Stomach smooth muscle (tissue), 2 donors: ENCODE results near the gene TUT7.
A peak's percentile ranks its signal among the peaks of the same experiment; 100 is the strongest.

Experiments
- H3K27ac ChIP-seq: one replicate; pipeline ENCODE4 v1.7.0; 2013; ENCODE audit warnings: mild to moderate bottlenecking, low read length, inconsistent platforms
- H3K27me3 ChIP-seq, 2 donors: one replicate each; pipeline ENCODE4 v1.7.0; 2013; ENCODE audit warnings: low read length in 2 of 2; ENCODE audit not compliant: insufficient read depth in 2 of 2, control insufficient read depth in 1 of 2
- H3K36me3 ChIP-seq, 2 donors: one replicate each; pipeline ENCODE4 v1.7.0; 2013; ENCODE audit warnings: low read length in 2 of 2; ENCODE audit not compliant: control insufficient read depth in 2 of 2, insufficient read depth in 2 of 2
- H3K4me1 ChIP-seq: one replicate; pipeline ENCODE4 v1.7.0; 2013; ENCODE audit warnings: low read length; ENCODE audit not compliant: control insufficient read depth, insufficient read depth
- H3K4me3 ChIP-seq, 2 donors: one replicate each; pipeline ENCODE4 v1.7.0; 2013; ENCODE audit warnings: low read length in 2 of 2
- H3K9ac ChIP-seq, 2 donors: one replicate each; pipeline ENCODE4 v1.7.0; 2013; ENCODE audit warnings: low read length in 2 of 2, mild to moderate bottlenecking in 1 of 2
- H3K9me3 ChIP-seq, 2 donors: one replicate each; pipeline ENCODE4 v1.7.0; 2013; ENCODE audit warnings: low read length in 2 of 2; ENCODE audit not compliant: control insufficient read depth in 2 of 2
- donor health status: healthy.
- donor health status: Pancreatic carcinoma.

TUT7 gene

DNA sequence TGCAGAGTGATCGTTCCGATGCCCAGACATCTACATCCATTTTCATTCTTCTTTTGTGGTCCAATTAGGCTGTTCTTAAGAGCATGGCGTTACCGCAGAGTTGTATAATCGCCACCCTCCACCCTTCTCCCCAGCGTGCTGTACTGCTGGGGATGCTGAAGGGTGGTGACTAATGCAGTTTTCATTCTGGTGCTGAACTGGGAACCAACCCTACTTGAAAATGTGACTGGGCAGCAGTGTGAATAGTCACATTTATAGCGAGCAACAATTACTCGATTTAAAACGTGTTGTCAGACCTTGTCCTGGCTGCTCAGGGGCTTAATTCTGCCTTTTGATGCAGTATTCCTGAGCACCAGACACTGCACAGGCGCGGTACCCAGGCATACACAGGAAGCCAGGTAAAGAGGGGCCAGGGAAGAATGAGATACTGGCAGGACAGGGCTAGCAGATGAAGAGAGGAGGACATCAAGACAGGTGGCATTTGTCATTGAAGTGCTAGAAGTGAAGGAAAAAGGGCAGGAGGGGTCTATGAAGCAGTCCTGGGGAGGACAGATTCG lies 71.2 kb downstream of the TUT7 start:
- Histone ChIP-seq H3K9ac (peak overlapping the region; percentile 83 to 84), H3K27me3 (no peaks in the 10 kb centered on the region), H3K9me3 (no peaks in the 10 kb centered on the region), H3K27ac (peak overlapping the region; percentile 88), H3K4me1 (peaks cover 16% of the 10 kb centered on the region), H3K36me3 (peaks cover 0 to 4% of the 10 kb centered on the region in 2 donors), H3K4me3 (peak overlapping the region; percentile 94 to 96)

GRCh38 chr9:86282077-86282978 lies 71.9 kb downstream of the TUT7 start, which contains the start of gene ISCA1:
ISCA1 (minus strand) TSS chr9:86282538; CDS start chr9:86282458, 80 bp downstream.
- Histone ChIP-seq H3K27ac (peak within 1 kb of the TSS; percentile 88), H3K9me3 (no peaks in the 10 kb centered on the region), H3K36me3 (peaks cover 0 to 4% of the 10 kb centered on the region in 2 donors), H3K9ac (peak within 1 kb of the TSS; percentile 83 to 84), H3K4me1 (peaks cover 16% of the 10 kb centered on the region), H3K4me3 (peak within 1 kb of the TSS; percentile 94 to 96), H3K27me3 (no peaks in the 10 kb centered on the region)

GRCh38 chr9:86281593-86282076 lies 72.6 kb downstream of the TUT7 start:
- Histone ChIP-seq H3K27ac (peak overlapping the region; percentile 88), H3K9ac (peak overlapping the region; percentile 83 to 84), H3K4me1 (peaks cover 16% of the 10 kb centered on the region), H3K36me3 (peaks cover 0 to 4% of the 10 kb centered on the region in 2 donors), H3K4me3 (peak overlapping the region; percentile 94 to 96), H3K27me3 (no peaks in the 10 kb centered on the region), H3K9me3 (no peaks in the 10 kb centered on the region)

DNA sequence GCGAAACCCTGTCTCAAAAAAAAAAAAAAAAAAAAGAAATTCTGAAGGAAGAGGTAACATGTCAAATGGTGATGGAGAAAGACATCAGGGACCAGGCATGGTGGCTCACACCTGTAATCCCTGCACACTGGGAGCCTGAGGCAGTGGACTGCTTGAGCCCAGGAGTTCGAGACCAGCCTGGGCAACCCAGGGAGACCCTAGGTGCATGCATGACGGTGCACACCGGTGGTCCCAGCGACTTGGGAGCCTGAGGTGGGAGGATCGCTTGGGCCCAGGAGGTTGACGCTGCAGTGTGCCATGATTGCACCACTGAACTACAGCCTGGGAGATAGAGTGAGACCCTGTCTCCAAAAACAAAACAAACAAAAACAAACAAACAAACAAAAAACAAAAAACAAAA lies 73.6 kb downstream of the TUT7 start:
- Histone ChIP-seq H3K27ac (no peak overlapping the region), H3K9me3 (no peaks in the 10 kb centered on the region), H3K9ac (no peak overlapping the region), H3K4me1 (peaks cover 16% of the 10 kb centered on the region), H3K36me3 (peaks cover 0 to 4% of the 10 kb centered on the region in 2 donors), H3K27me3 (no peaks in the 10 kb centered on the region), H3K4me3 (peak overlapping the region in 1 of 2 donors; percentile 40)

DNA sequence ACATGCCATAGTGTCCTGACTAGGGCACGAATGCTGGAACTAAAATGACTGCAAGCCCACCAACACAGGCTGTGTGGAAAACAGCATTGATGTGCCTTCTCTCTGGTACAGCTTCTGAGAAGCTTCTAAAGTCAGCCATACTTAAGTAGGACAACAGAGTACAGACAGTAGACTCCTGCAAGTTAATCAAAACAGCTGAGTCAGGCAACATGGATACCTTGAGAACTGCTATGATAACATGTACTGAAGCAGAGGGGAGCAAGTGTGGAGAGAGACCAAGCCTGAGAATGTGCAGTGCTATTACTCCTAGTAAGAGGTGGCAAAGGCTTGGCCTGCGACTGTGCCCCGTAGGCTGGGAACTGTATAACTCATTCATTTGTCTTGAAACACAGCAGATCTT lies 74.4 kb downstream of the TUT7 start:
- no peaks in the 10 kb centered on the region for H3K27me3 ChIP-seq
- H3K36me3 ChIP-seq: peaks cover 0 to 4% of the 10 kb centered on the region in 2 donors
- peak overlapping the region in 1 of 2 donors; percentile 1 for H3K4me3 ChIP-seq
- no peak overlapping the region for H3K27ac ChIP-seq
- peaks cover 16% of the 10 kb centered on the region for H3K4me1 ChIP-seq
- no peaks in the 10 kb centered on the region for H3K9me3 ChIP-seq
- H3K9ac ChIP-seq: no peak overlapping the region

DNA sequence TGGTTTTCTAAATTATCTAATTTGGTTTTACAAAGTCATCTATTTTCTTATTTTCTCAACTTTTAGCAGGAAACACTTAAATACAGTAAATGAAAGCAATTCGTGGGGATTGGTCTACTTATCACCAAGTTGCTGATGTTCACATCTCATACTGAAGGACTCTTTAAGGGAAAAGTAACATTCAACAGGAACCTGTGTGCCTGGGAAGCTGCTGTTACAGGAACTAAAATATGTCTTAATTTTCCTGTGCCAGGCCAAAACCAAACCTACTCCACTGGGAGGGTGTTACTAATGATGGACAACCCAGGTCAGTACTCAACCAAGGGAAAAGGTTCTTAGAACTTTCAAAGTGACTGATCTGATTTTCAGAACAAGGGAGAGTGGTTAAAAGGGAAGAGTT lies 77.1 kb downstream of the TUT7 start:
- H3K4me3 ChIP-seq: no peak overlapping the region
- H3K27me3 ChIP-seq: no peaks in the 10 kb centered on the region
- peaks cover 10% of the 10 kb centered on the region for H3K4me1 ChIP-seq
- no peaks in the 10 kb centered on the region for H3K9me3 ChIP-seq
- no peak overlapping the region for H3K27ac ChIP-seq
- H3K36me3 ChIP-seq: peaks cover 10 to 12% of the 10 kb centered on the region in 2 donors
- H3K9ac ChIP-seq: no peak overlapping the region

DNA sequence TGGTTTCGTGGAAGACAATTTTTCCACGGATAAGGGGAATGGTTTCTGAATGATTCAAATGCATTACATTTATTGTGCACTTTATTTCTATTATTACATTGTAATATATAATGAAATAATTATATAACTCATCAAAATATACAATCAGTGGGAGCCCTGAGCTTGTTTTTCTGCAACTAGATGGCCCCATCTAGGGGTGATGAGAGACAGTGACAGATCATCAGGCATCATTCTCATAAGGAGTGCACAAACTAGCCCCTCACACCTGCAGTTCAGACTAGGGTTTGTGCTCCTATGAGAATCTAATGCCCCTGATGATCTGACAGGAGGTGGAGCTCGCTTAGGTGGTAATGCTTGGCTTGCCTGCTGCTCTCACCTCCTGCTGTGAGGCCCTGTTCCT lies 78.2 kb downstream of the TUT7 start:
- H3K4me3 ChIP-seq: no peak overlapping the region
- H3K9me3 ChIP-seq: no peaks in the 10 kb centered on the region
- H3K36me3 ChIP-seq: peaks cover 14 to 23% of the 10 kb centered on the region in 2 donors
- no peak overlapping the region for H3K27ac ChIP-seq
- H3K9ac ChIP-seq: no peak overlapping the region
- H3K27me3 ChIP-seq: no peaks in the 10 kb centered on the region
- peaks cover 10% of the 10 kb centered on the region for H3K4me1 ChIP-seq

- no peak overlapping the region for H3K27ac ChIP-seq
- no peaks in the 10 kb centered on the region for H3K27me3 ChIP-seq
- H3K4me3 ChIP-seq: no peak overlapping the region
- no peaks in the 10 kb centered on the region for H3K9me3 ChIP-seq
- H3K36me3 ChIP-seq: peaks cover 14 to 23% of the 10 kb centered on the region in 2 donors
- H3K9ac ChIP-seq: no peak overlapping the region
- peaks cover 4% of the 10 kb centered on the region for H3K4me1 ChIP-seq
Observed at GRCh38 chr9:86274821-86275643, 79.2 kb downstream of the TUT7 start.

GRCh38 chr9:86272221-86272620 lies 82.0 kb downstream of the TUT7 start:
- Histone ChIP-seq H3K27me3 (no peaks in the 10 kb centered on the region), H3K4me3 (no peak overlapping the region), H3K36me3 (peaks cover 12 to 23% of the 10 kb centered on the region in 2 donors), H3K9me3 (no peaks in the 10 kb centered on the region), H3K4me1 (no peaks in the 10 kb centered on the region), H3K27ac (no peak overlapping the region), H3K9ac (no peak overlapping the region)

GRCh38 chr9:86263876-86264275 lies 90.3 kb downstream of the TUT7 start:
- Histone ChIP-seq H3K4me3 (no peak overlapping the region), H3K36me3 (peaks cover 10 to 27% of the 10 kb centered on the region in 2 donors)

More at GRCh38 chr9:86263876-86264275, 90.3 kb downstream of the TUT7 start:
- Histone ChIP-seq H3K27me3 (no peaks in the 10 kb centered on the region), H3K9me3 (no peaks in the 10 kb centered on the region), H3K4me1 (no peaks in the 10 kb centered on the region), H3K9ac (no peak overlapping the region), H3K27ac (no peak overlapping the region)
